GM12878 (cell line): ENCODE data around the gene THTPA. TPM values are rescaled to one million over a fixed set of nuclear protein-coding genes. Genes with fewer than 3 reads are reported as not detected.

ENCODE experiments used
- ASH2L ChIP-seq: fragments of 300-600, 200-600 bp; sonication (generic); IDR thresholded peaks from 2 replicates; pipeline ENCODE4 v1.6.1; 2017; ENCODE audit warnings: low read depth, mild to moderate bottlenecking, borderline replicate concordance
- BCL11A ChIP-seq: IDR thresholded peaks from 2 replicates; pipeline ENCODE4 v1.6.1; 2011; ENCODE audit warnings: low read depth, low read length
- CHD1 ChIP-seq: IDR thresholded peaks from 2 replicates; pipeline ENCODE4 v1.6.1; 2012; ENCODE audit warnings: low read depth, low read length, improper control_type of control experiment
- CREB1 ChIP-seq: IDR thresholded peaks from 2 replicates; pipeline ENCODE4 v1.6.1; 2012; ENCODE audit warnings: low read depth, mild to moderate bottlenecking, inconsistent platforms
- MEF2B ChIP-seq: fragments of 450-650 bp; IDR thresholded peaks from 2 replicates; pipeline ENCODE4 v1.6.1; 2018; ENCODE audit warnings: mild to moderate bottlenecking, moderate library complexity; ENCODE audit not compliant: partially characterized antibody, poor library complexity, severe bottlenecking
- NFIC ChIP-seq: IDR thresholded peaks from 2 replicates; pipeline ENCODE4 v1.6.1; 2012; ENCODE audit warnings: low read depth, mild to moderate bottlenecking, inconsistent platforms, low read length, moderate library complexity
- NFYB ChIP-seq: IDR thresholded peaks from 2 replicates; pipeline ENCODE4 v1.6.1; 2011; ENCODE audit warnings: low read depth, mild to moderate bottlenecking, low read length, improper control_type of control experiment, moderate library complexity; ENCODE audit not compliant: insufficient read depth
- polyA plus RNA-seq, 11 experiments: library from polyadenylated mRNA; depleted of rRNA in 4 of 11; unstranded in 6 of 11; stranded (reverse) in 5 of 11; fragments of >200 nt; fragmentation: Nextera tagmentation in 4 of 11; fragmentation: Illumina TruSeq in 1 of 11; extraction: Ambion mirVana in 4 of 11; extraction: Trizol in 1 of 11; gene quantifications; 1 replicate in 1 of 11; 2 replicates in 10 of 11; pipeline versions ENCODE4 v1.2.1 to v1.2.3, GENCODE V29; 2011 to 2016; ENCODE audit warnings: inconsistent platforms in 2 of 11, missing spikeins in 2 of 11, low read depth in 1 of 11
- total RNA-seq, 4 experiments: library from RNA; depleted of rRNA in 3 of 4; stranded (reverse); fragments of >200 nt in 3 of 4; fragmentation: Illumina TruSeq in 1 of 4; extraction: Trizol in 1 of 4; gene quantifications; 2 replicates each; pipeline versions ENCODE4 v1.2.1 to v1.2.3, GENCODE V29; 2013 to 2021
- TF ChIP-seq, protein P1 (sequence below): IDR thresholded peaks from 2 replicates; pipeline ENCODE4 v1.6.1; 2012; ENCODE audit warnings: improper control_type of control experiment, low read depth, low read length; ENCODE audit not compliant: insufficient replicate concordance
- TF ChIP-seq, protein P2 (sequence below): fragments of 450-650 bp; IDR thresholded peaks from 2 replicates; pipeline ENCODE4 v1.6.1; 2017; ENCODE audit warnings: borderline replicate concordance

THTPA gene
- total and polyA plus RNA-seq, 10 of the 15 experiments (the other 5 are each of a cell fraction or from before 2014, with no cell fraction given), result 3.1 to 24.9 (median 12.8) TPM

DNA sequence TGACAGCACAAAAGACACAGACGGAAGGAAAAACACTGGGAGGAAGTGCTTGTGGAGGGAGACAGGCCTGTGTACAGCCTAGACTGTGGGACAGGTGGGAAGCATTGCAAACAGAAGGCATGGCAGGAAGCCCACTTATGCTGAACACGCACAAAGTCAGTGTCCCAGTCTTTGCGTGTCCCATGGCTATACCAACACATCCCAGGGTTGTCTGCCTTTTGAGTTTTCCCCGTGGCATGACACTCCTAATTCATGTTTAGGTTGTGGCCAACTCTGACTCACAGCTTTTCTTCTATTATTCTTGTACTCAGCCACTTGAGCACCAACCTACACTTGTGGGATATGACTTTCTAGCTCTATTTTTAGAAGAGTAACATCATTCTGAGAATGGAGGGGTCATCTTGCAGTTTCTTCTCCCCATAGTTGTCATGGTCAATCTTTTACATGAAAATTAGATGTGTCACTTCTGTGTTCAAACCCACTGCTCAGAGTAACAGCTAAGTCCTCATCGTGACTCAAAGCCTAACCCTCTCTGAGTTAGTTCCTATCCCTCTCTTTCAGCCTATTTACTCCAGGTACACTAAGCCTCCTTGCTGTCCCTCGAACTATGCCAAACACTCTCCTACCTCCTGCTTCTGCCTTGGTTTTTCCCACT, 50.0 kb downstream of the THTPA start (continued):
- TF ChIP-seq, protein P1, sequence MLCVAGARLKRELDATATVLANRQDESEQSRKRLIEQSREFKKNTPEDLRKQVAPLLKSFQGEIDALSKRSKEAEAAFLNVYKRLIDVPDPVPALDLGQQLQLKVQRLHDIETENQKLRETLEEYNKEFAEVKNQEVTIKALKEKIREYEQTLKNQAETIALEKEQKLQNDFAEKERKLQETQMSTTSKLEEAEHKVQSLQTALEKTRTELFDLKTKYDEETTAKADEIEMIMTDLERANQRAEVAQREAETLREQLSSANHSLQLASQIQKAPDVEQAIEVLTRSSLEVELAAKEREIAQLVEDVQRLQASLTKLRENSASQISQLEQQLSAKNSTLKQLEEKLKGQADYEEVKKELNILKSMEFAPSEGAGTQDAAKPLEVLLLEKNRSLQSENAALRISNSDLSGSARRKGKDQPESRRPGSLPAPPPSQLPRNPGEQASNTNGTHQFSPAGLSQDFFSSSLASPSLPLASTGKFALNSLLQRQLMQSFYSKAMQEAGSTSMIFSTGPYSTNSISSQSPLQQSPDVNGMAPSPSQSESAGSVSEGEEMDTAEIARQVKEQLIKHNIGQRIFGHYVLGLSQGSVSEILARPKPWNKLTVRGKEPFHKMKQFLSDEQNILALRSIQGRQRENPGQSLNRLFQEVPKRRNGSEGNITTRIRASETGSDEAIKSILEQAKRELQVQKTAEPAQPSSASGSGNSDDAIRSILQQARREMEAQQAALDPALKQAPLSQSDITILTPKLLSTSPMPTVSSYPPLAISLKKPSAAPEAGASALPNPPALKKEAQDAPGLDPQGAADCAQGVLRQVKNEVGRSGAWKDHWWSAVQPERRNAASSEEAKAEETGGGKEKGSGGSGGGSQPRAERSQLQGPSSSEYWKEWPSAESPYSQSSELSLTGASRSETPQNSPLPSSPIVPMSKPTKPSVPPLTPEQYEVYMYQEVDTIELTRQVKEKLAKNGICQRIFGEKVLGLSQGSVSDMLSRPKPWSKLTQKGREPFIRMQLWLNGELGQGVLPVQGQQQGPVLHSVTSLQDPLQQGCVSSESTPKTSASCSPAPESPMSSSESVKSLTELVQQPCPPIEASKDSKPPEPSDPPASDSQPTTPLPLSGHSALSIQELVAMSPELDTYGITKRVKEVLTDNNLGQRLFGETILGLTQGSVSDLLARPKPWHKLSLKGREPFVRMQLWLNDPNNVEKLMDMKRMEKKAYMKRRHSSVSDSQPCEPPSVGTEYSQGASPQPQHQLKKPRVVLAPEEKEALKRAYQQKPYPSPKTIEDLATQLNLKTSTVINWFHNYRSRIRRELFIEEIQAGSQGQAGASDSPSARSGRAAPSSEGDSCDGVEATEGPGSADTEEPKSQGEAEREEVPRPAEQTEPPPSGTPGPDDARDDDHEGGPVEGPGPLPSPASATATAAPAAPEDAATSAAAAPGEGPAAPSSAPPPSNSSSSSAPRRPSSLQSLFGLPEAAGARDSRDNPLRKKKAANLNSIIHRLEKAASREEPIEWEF, result no peak
- TF ChIP-seq MEF2B, result peak; percentile 86
- no peak for TF ChIP-seq CHD1
- TF ChIP-seq NFIC, result peak; percentile 97
- no peak for TF ChIP-seq NFYB
- peak; percentile 89 for TF ChIP-seq BCL11A
- no peak for TF ChIP-seq ASH2L
- TF ChIP-seq, protein P2, sequence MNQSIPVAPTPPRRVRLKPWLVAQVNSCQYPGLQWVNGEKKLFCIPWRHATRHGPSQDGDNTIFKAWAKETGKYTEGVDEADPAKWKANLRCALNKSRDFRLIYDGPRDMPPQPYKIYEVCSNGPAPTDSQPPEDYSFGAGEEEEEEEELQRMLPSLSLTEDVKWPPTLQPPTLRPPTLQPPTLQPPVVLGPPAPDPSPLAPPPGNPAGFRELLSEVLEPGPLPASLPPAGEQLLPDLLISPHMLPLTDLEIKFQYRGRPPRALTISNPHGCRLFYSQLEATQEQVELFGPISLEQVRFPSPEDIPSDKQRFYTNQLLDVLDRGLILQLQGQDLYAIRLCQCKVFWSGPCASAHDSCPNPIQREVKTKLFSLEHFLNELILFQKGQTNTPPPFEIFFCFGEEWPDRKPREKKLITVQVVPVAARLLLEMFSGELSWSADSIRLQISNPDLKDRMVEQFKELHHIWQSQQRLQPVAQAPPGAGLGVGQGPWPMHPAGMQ, result peak; percentile 19; the same call in 1 of the 2 replicates
- TF ChIP-seq CREB1, result peak; percentile 63; the same call in 1 of the 2 replicates
